ENCODE data around the gene WNT5A.

The WNT5A gene

GRCh38 chr3:55473788-55474187 lies 13.3 kb downstream of the WNT5A start:
- no peaks in the 10 kb centered on the region for H3K9me3 ChIP-seq (ENCODE audit: control insufficient read depth, low read length)
- no peak overlapping the region for H3K4me3 ChIP-seq (ENCODE audit: low read length)
- H3K4me1 ChIP-seq (ENCODE audit: control insufficient read depth, insufficient read depth, low read length), result no peaks in the 10 kb centered on the region
- H3K27me3 ChIP-seq (ENCODE audit: control insufficient read depth, insufficient read depth, low read length), result peaks cover 28% of the 10 kb centered on the region
- H3K9ac ChIP-seq (ENCODE audit: low read length), result no peak overlapping the region
- H3K36me3 ChIP-seq (ENCODE audit: control insufficient read depth, insufficient read depth, low read length), result no peaks in the 10 kb centered on the region

- no peaks in the 10 kb centered on the region for H3K9me3 ChIP-seq (ENCODE audit: control insufficient read depth, low read length)
- H3K4me3 ChIP-seq (ENCODE audit: low read length), result no peak overlapping the region
- no peaks in the 10 kb centered on the region for H3K36me3 ChIP-seq (ENCODE audit: control insufficient read depth, insufficient read depth, low read length)
- no peak overlapping the region for H3K9ac ChIP-seq (ENCODE audit: low read length)
- peaks cover 27% of the 10 kb centered on the region for H3K27me3 ChIP-seq (ENCODE audit: control insufficient read depth, insufficient read depth, low read length)
- H3K4me1 ChIP-seq (ENCODE audit: control insufficient read depth, insufficient read depth, low read length), result no peaks in the 10 kb centered on the region
Observed at GRCh38 chr3:55471522-55472280, 15.4 kb downstream of the WNT5A start.

DNA sequence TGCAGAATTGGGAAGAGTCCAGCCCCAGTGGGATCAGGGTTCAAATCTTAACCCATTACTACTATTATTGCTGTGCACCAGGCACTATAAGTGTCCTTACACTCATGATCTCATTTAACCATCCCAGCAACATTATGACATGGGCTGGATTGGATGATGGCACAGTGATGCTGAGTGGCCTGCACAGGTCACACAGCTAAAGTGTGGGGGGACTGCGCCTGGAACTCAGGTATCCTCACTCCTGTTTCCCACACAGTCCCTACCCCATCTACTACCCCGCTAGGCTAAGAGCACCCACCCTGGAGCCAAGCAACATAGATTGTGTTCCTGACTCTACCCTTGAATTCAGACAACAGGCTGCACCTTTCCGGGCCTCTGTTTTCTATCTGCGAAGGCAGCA lies 16.0 kb downstream of the WNT5A start:
- Histone ChIP-seq H3K27me3 (ENCODE audit: control insufficient read depth, insufficient read depth, low read length) (peaks cover 25% of the 10 kb centered on the region), H3K4me1 (ENCODE audit: control insufficient read depth, insufficient read depth, low read length) (no peaks in the 10 kb centered on the region), H3K9ac (ENCODE audit: low read length) (no peak overlapping the region), H3K36me3 (ENCODE audit: control insufficient read depth, insufficient read depth, low read length) (no peaks in the 10 kb centered on the region), H3K9me3 (ENCODE audit: control insufficient read depth, low read length) (no peaks in the 10 kb centered on the region), H3K4me3 (ENCODE audit: low read length) (no peak overlapping the region)

GRCh38 chr3:55469957-55470526 lies 17.1 kb downstream of the WNT5A start:
- Histone ChIP-seq H3K27me3 (ENCODE audit: control insufficient read depth, insufficient read depth, low read length) (peaks cover 22% of the 10 kb centered on the region), H3K9ac (ENCODE audit: low read length) (no peak overlapping the region), H3K9me3 (ENCODE audit: control insufficient read depth, low read length) (no peaks in the 10 kb centered on the region), H3K4me3 (ENCODE audit: low read length) (no peak overlapping the region), H3K36me3 (ENCODE audit: control insufficient read depth, insufficient read depth, low read length) (no peaks in the 10 kb centered on the region), H3K4me1 (ENCODE audit: control insufficient read depth, insufficient read depth, low read length) (no peaks in the 10 kb centered on the region)

DNA sequence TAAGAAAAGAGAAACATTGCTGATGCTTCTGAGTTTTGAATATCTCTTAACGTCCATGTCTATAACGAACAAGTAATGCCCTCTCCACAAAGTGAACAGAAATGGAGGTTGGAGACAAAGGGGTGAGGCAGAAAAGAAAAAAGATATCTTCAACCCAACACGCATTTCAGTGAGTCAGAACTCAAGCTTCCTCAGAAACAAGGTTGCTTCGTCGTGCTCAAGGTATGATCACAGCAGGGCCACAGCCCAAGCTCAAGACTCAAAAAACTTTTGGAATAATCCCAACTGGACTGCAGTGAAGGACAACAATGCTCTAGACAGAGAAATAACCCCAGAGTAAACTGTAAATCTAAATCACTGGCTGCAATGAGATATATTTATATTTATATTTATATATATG lies 18.9 kb downstream of the WNT5A start:
- no peaks in the 10 kb centered on the region for H3K36me3 ChIP-seq (ENCODE audit: control insufficient read depth, insufficient read depth, low read length)
- H3K9me3 ChIP-seq (ENCODE audit: control insufficient read depth, low read length), result no peaks in the 10 kb centered on the region
- H3K4me1 ChIP-seq (ENCODE audit: control insufficient read depth, insufficient read depth, low read length), result no peaks in the 10 kb centered on the region
- no peak overlapping the region for H3K9ac ChIP-seq (ENCODE audit: low read length)
- peaks cover 12% of the 10 kb centered on the region for H3K27me3 ChIP-seq (ENCODE audit: control insufficient read depth, insufficient read depth, low read length)
- H3K4me3 ChIP-seq (ENCODE audit: low read length), result no peak overlapping the region

- no peaks in the 10 kb centered on the region for H3K36me3 ChIP-seq (ENCODE audit: control insufficient read depth, insufficient read depth, low read length)
- peaks cover 5% of the 10 kb centered on the region for H3K27me3 ChIP-seq (ENCODE audit: control insufficient read depth, insufficient read depth, low read length)
Observed at GRCh38 chr3:55467099-55467498, 20.0 kb downstream of the WNT5A start.

GRCh38 chr3:55466526-55466925 lies 20.6 kb downstream of the WNT5A start:
- H3K9me3 ChIP-seq (ENCODE audit: control insufficient read depth, low read length), result no peaks in the 10 kb centered on the region
- H3K4me3 ChIP-seq (ENCODE audit: low read length), result no peak overlapping the region
- H3K9ac ChIP-seq (ENCODE audit: low read length), result no peak overlapping the region
- H3K36me3 ChIP-seq (ENCODE audit: control insufficient read depth, insufficient read depth, low read length), result no peaks in the 10 kb centered on the region
- H3K4me1 ChIP-seq (ENCODE audit: control insufficient read depth, insufficient read depth, low read length), result no peaks in the 10 kb centered on the region
- H3K27me3 ChIP-seq (ENCODE audit: control insufficient read depth, insufficient read depth, low read length), result peaks cover under 1% of the 10 kb centered on the region

More at GRCh38 chr3:55467099-55467498, 20.0 kb downstream of the WNT5A start:
- Histone ChIP-seq H3K4me1 (ENCODE audit: control insufficient read depth, insufficient read depth, low read length) (no peaks in the 10 kb centered on the region), H3K9me3 (ENCODE audit: control insufficient read depth, low read length) (no peaks in the 10 kb centered on the region), H3K4me3 (ENCODE audit: low read length) (no peak overlapping the region), H3K9ac (ENCODE audit: low read length) (no peak overlapping the region)

GRCh38 chr3:55461896-55462295 lies 25.2 kb downstream of the WNT5A start:
- Histone ChIP-seq H3K9ac (ENCODE audit: low read length) (no peak overlapping the region), H3K4me3 (ENCODE audit: low read length) (no peak overlapping the region), H3K27me3 (ENCODE audit: control insufficient read depth, insufficient read depth, low read length) (no peaks in the 10 kb centered on the region), H3K9me3 (ENCODE audit: control insufficient read depth, low read length) (no peaks in the 10 kb centered on the region), H3K4me1 (ENCODE audit: control insufficient read depth, insufficient read depth, low read length) (no peaks in the 10 kb centered on the region), H3K36me3 (ENCODE audit: control insufficient read depth, insufficient read depth, low read length) (no peaks in the 10 kb centered on the region)

DNA sequence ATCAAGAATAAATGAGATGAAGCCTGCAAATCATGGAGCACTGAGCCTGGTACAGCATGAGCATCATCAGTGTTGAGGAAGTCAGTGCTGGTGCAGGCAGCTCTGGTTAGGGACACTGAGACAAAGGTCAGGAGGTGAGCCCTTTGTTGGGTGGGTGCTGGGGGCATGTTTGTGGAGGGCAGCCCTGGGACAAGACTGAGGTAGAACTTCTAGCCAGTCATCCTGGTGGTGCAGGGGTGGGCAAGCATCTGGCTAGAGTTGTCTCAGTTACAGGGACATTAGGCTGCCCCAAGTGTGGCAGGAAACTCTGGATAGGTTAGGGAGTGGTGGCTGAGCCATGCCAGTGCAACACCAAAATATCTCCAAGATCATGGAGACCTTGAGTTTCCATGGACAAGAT lies 27.3 kb downstream of the WNT5A start:
- Histone ChIP-seq H3K4me1 (ENCODE audit: control insufficient read depth, insufficient read depth, low read length) (no peaks in the 10 kb centered on the region), H3K36me3 (ENCODE audit: control insufficient read depth, insufficient read depth, low read length) (no peaks in the 10 kb centered on the region), H3K27me3 (ENCODE audit: control insufficient read depth, insufficient read depth, low read length) (no peaks in the 10 kb centered on the region), H3K4me3 (ENCODE audit: low read length) (no peak overlapping the region), H3K9me3 (ENCODE audit: control insufficient read depth, low read length) (no peaks in the 10 kb centered on the region), H3K9ac (ENCODE audit: low read length) (no peak overlapping the region)

DNA sequence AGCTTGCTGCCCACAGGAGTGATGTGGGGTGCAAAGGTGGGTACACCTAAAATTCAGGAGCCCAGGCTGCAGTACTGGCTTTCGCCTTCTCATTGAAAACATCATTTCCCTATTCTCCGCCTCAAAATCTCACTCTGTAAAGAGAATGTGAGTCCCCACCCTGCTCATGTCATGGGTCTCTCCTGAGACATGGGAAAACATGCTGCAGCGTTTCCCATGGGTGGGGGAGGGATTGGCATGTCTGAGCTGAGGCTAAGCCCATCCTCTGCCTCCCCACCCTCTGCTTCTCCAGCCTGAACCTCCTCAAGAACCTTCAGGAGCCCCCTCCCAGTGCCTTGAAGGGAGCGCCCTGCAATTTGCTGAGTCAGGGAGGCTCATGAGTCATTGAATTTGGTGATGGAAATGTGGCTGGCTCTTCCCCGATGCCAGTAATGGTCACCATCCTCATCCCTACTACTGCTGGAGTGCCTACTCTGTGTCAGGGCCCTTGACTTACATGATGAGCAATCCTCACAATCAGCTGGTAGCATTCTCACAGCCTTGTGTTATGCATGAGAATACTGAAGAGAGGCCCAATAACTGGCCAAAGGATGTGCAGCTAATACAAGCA lies 28.8 kb downstream of the WNT5A start:
- Histone ChIP-seq H3K9ac (ENCODE audit: low read length) (no peak overlapping the region), H3K4me3 (ENCODE audit: low read length) (no peak overlapping the region), H3K36me3 (ENCODE audit: control insufficient read depth, insufficient read depth, low read length) (no peaks in the 10 kb centered on the region), H3K4me1 (ENCODE audit: control insufficient read depth, insufficient read depth, low read length) (no peaks in the 10 kb centered on the region), H3K27me3 (ENCODE audit: control insufficient read depth, insufficient read depth, low read length) (no peaks in the 10 kb centered on the region), H3K9me3 (ENCODE audit: control insufficient read depth, low read length) (no peaks in the 10 kb centered on the region)

DNA sequence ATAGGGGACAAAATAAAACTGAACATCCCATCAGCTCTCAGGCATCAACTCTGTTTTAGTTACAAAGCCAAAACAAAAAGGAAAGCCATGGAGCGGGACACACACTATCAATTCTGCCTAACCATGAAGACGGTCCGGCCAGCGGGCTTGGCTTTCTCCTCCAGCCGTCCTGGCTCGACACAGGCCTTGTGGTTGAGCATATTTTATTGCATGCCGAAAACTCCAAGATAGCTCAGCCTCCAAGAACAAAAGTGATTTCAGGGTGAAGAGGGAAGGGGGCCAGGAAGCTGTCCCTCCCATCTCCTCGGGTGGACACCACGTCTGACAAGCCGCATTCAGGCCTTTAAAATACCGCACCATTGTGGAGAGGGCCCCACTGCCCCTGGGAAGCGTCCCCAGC lies 31.2 kb downstream of the WNT5A start:
- no peaks in the 10 kb centered on the region for H3K36me3 ChIP-seq (ENCODE audit: control insufficient read depth, insufficient read depth, low read length)
- no peaks in the 10 kb centered on the region for H3K4me1 ChIP-seq (ENCODE audit: control insufficient read depth, insufficient read depth, low read length)
- no peaks in the 10 kb centered on the region for H3K27me3 ChIP-seq (ENCODE audit: control insufficient read depth, insufficient read depth, low read length)
- no peaks in the 10 kb centered on the region for H3K9me3 ChIP-seq (ENCODE audit: control insufficient read depth, low read length)
- no peak overlapping the region for H3K4me3 ChIP-seq (ENCODE audit: low read length)
- H3K9ac ChIP-seq (ENCODE audit: low read length), result no peak overlapping the region

DNA sequence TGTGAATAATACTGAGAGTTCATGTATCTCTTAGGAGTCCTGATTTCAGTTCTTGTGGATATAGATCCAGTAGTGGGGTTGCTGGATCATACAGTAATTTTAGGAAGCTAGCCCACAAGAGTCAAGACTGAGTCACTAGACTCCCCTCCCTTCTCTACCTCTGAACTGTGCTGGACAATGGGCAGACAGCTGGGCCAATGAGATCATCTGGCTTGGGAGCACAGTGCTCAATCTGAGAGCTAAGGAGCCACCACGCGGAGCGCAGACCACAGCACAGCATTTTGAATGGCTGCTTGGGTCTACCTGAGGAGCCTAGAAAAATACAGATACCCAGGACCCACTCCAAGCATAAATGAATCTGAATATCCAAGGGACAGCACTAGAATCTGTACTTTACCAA lies 32.5 kb downstream of the WNT5A start:
- no peak overlapping the region for H3K4me3 ChIP-seq (ENCODE audit: low read length)

More for the DNA sequence above, 32.5 kb downstream of the WNT5A start:
- H3K9me3 ChIP-seq (ENCODE audit: control insufficient read depth, low read length), result no peaks in the 10 kb centered on the region
- no peak overlapping the region for H3K9ac ChIP-seq (ENCODE audit: low read length)
- no peaks in the 10 kb centered on the region for H3K27me3 ChIP-seq (ENCODE audit: control insufficient read depth, insufficient read depth, low read length)
- H3K4me1 ChIP-seq (ENCODE audit: control insufficient read depth, insufficient read depth, low read length), result no peaks in the 10 kb centered on the region
- H3K36me3 ChIP-seq (ENCODE audit: control insufficient read depth, insufficient read depth, low read length), result no peaks in the 10 kb centered on the region

Data from mucosa of stomach (tissue), 1 donor.